HG03060 (cell line): ENCODE results near the gene CDKN2B.

Experiments
- ATAC-seq: cut with Tn5 transposase; IDR thresholded peaks from one replicate; pipeline ENCODE4 v1.9.1; 2021; ENCODE audit warnings: low read depth, moderate number of reproducible peaks; ENCODE audit not compliant: unreplicated experiment

CDKN2B gene

GRCh38 chr9:21995666-21996398, 13.3 kb downstream of the CDKN2B start:
- ATAC-seq = no peak

- peak; percentile 69 for ATAC-seq
Observed at GRCh38 chr9:21995006-21995665, 14.0 kb downstream of the CDKN2B start.

- ATAC-seq = peak; percentile 10
Observed at GRCh38 chr9:21994556-21995005, 14.5 kb downstream of the CDKN2B start, which contains the start of gene CDKN2B-AS1. CDKN2B-AS1 (plus strand) TSS chr9:21994791.

- ATAC-seq = no peak
Observed at GRCh38 chr9:21993893-21994555, 15.1 kb downstream of the CDKN2B start, which contains the start of gene CDKN2A. CDKN2A (minus strand) TSS chr9:21994392.

GRCh38 chr9:21993007-21993406, 16.1 kb downstream of the CDKN2B start:
- ATAC-seq = no peak

- no peak for ATAC-seq
Observed at GRCh38 chr9:21991072-21991959, 17.8 kb downstream of the CDKN2B start.

GRCh38 chr9:21989440-21990189, 19.5 kb downstream of the CDKN2B start:
- ATAC-seq = no peak

- ATAC-seq = no peak
Observed at GRCh38 chr9:21988056-21988990, 20.8 kb downstream of the CDKN2B start.

- ATAC-seq = peak; percentile 54
Observed at GRCh38 chr9:21985964-21986667, 23.0 kb downstream of the CDKN2B start.

- ATAC-seq = no peak
Observed at GRCh38 chr9:21984101-21984500, 25.0 kb downstream of the CDKN2B start.

- ATAC-seq = no peak
Observed at GRCh38 chr9:21983561-21983935, 25.6 kb downstream of the CDKN2B start.

GRCh38 chr9:21982861-21983560, 26.1 kb downstream of the CDKN2B start:
- no peak for ATAC-seq

- ATAC-seq = no peak
Observed at GRCh38 chr9:21982391-21982790, 26.7 kb downstream of the CDKN2B start.

GRCh38 chr9:21976334-21976875, 32.7 kb downstream of the CDKN2B start:
- ATAC-seq = no peak

GRCh38 chr9:21974722-21975409, 34.2 kb downstream of the CDKN2B start:
- no peak for ATAC-seq

GRCh38 chr9:21974343-21974721, 34.8 kb downstream of the CDKN2B start:
- ATAC-seq = no peak

- no peak for ATAC-seq
Observed at GRCh38 chr9:21972361-21972760, 36.7 kb downstream of the CDKN2B start.
